WTC11 (cell line): ENCODE measurements around the gene CHPF2. TPM values are rescaled to one million over a fixed set of nuclear protein-coding genes. Genes with fewer than 3 reads are reported as not detected.

Source experiments
- ATAC-seq: fragments of 200-7000 bp; cut with Tn5 transposase; 2 replicates; pipeline ENCODE4 v1.10.0; 2021; ENCODE audit warnings: mild to moderate bottlenecking, moderate library complexity
- CTCF ChIA-PET: fragments of 300-600 bp; sonication (Branson Sonifier 250); formaldehyde crosslinking; loops from one replicate; lab custom pipeline; 2021; ENCODE audit warnings: antibody characterized with exemption; lab: Charles Lee
- POLR2A ChIA-PET: fragments of 350-600 bp; sonication (Branson Sonifier 250); formaldehyde crosslinking; loops from one replicate; lab custom pipeline; 2021; ENCODE audit warnings: antibody characterized with exemption; lab: Charles Lee
- DNase-seq: peaks from one replicate; pipeline ENCODE4 v3.0.0; 2021; ENCODE audit warnings: low spot score
- H3K27ac Mint-ChIP-seq: 2 replicates; pipeline ENCODE4 v1.8.0; 2021; ENCODE audit warnings: mixed read lengths
- H3K27me3 Mint-ChIP-seq: 2 replicates; pipeline ENCODE4 v1.8.0; 2021; ENCODE audit warnings: low read depth, mild to moderate bottlenecking, moderate library complexity, mixed read lengths
- H3K36me3 Mint-ChIP-seq: 2 replicates; pipeline ENCODE4 v1.8.0; 2021; ENCODE audit warnings: mixed read lengths
- H3K4me1 Mint-ChIP-seq: 2 replicates; pipeline ENCODE4 v1.8.0; 2022; ENCODE audit warnings: mixed read lengths
- H3K4me3 Mint-ChIP-seq: 2 replicates; pipeline ENCODE4 v1.8.0; 2021; ENCODE audit warnings: mild to moderate bottlenecking, moderate library complexity, mixed read lengths
- H3K9me3 Mint-ChIP-seq: 2 replicates; pipeline ENCODE4 v1.8.0; 2021; ENCODE audit warnings: mixed read lengths
- FOXK1 ChIP-seq: sonication (generic); formaldehyde crosslinking; IDR thresholded peaks from 2 replicates; pipeline ENCODE4 v1.8.0; 2022; ENCODE audit warnings: mild to moderate bottlenecking, moderate library complexity, missing genetic modification reagents
- NFYB ChIP-seq: sonication (generic); formaldehyde crosslinking; conservative IDR thresholded peaks from 2 replicates; pipeline ENCODE4 v1.8.0; 2022; ENCODE audit warnings: low read depth, missing genetic modification reagents
- RELA ChIP-seq: sonication (generic); formaldehyde crosslinking; IDR thresholded peaks from 2 replicates; pipeline ENCODE4 v1.8.1; 2022; ENCODE audit warnings: missing genetic modification reagents, mild to moderate bottlenecking, borderline replicate concordance
- SMAD4 ChIP-seq: sonication (generic); formaldehyde crosslinking; IDR thresholded peaks from 2 replicates; pipeline ENCODE4 v1.8.0; 2022; ENCODE audit warnings: mild to moderate bottlenecking, missing genetic modification reagents
- ZNF317 ChIP-seq: sonication (generic); formaldehyde crosslinking; IDR thresholded peaks from 2 replicates; pipeline ENCODE4 v1.8.1; 2023; ENCODE audit warnings: low read depth, mild to moderate bottlenecking, moderate library complexity, missing genetic modification reagents, borderline replicate concordance
- total RNA-seq: library from RNA; stranded (reverse); gene quantifications from 3 replicates; pipeline ENCODE4 v1.2.3, GENCODE V29; 2021
- TF ChIP-seq, protein P1 (sequence below): sonication (generic); formaldehyde crosslinking; IDR thresholded peaks from 2 replicates; pipeline ENCODE4 v1.8.0; 2022; ENCODE audit warnings: mild to moderate bottlenecking, missing genetic modification reagents
- TF ChIP-seq, protein P2 (sequence below): sonication (generic); formaldehyde crosslinking; IDR thresholded peaks from 2 replicates; pipeline ENCODE4 v1.8.1; 2022; ENCODE audit warnings: missing genetic modification reagents, borderline replicate concordance
- TF ChIP-seq, protein P3 (sequence below): fragments of 250-450 bp; sonication (Bioruptor Pico); conservative IDR thresholded peaks from 2 replicates; pipeline ENCODE4 v1.9.0; 2021; ENCODE audit warnings: mild to moderate bottlenecking
- TF ChIP-seq, protein P4 (sequence below): sonication (generic); formaldehyde crosslinking; IDR thresholded peaks from 2 replicates; pipeline ENCODE4 v1.8.0; 2022; ENCODE audit warnings: mild to moderate bottlenecking, missing genetic modification reagents
- TF ChIP-seq, protein P5 (sequence below): sonication (generic); formaldehyde crosslinking; IDR thresholded peaks from 2 replicates; pipeline ENCODE4 v1.8.1; 2023; ENCODE audit warnings: mild to moderate bottlenecking, missing genetic modification reagents, borderline replicate concordance
- TF ChIP-seq, protein P6 (sequence below): sonication (generic); formaldehyde crosslinking; conservative IDR thresholded peaks from 2 replicates; pipeline ENCODE4 v1.8.1; 2023; ENCODE audit warnings: mild to moderate bottlenecking, low read depth, missing genetic modification reagents, moderate library complexity

Gene CHPF2
- total RNA-seq, 1 experiment from 2014 or later = 30.7 TPM

DNA sequence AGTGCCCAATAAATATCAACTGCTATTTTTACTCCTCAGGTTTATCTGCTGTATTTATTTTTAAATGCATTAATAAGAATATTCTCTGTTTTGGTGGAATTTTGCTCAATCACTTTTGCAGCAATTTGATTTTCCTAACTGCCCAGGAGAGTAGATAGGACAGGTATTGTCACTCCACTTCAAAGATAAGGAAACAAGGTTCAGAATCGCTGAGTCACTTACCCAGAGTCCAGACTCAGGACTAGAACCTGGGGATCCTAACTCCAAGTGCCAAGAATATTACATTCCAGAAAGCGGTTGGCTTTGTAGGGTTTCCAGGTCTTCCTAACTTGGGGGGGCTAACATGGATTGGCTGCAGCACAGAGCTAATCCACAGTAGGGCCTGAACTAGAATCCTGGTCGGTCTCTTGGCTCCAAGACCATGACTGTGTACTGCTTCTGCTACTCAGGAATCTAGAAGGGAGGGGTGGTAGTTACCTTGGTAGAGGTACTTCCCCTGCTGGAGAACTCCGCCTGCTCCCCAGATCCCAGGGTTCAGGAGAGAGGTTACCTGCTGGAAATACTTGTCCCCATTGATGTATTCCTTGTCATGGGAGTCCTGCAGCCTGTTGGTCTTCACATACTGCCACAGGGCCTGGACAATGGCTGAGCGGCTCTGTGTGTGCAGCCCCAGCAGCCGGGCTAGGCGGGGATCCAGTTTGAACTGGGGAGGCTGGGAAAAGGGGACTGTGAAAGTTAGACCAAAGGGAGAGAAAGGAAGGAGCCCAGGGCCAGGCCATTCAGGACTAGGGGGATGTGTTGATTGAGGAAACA is 8.9 kb downstream of the CHPF2 start:
- TF ChIP-seq, protein P1, sequence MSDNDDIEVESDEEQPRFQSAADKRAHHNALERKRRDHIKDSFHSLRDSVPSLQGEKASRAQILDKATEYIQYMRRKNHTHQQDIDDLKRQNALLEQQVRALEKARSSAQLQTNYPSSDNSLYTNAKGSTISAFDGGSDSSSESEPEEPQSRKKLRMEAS (CRISPR knock-in tag) = no peak
- TF ChIP-seq, protein P2, sequence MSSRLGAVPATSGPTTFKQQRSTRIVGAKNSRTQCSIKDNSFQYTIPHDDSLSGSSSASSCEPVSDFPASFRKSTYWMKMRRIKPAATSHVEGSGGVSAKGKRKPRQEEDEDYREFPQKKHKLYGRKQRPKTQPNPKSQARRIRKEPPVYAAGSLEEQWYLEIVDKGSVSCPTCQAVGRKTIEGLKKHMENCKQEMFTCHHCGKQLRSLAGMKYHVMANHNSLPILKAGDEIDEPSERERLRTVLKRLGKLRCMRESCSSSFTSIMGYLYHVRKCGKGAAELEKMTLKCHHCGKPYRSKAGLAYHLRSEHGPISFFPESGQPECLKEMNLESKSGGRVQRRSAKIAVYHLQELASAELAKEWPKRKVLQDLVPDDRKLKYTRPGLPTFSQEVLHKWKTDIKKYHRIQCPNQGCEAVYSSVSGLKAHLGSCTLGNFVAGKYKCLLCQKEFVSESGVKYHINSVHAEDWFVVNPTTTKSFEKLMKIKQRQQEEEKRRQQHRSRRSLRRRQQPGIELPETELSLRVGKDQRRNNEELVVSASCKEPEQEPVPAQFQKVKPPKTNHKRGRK (CRISPR knock-in tag) = no peak
- TF ChIP-seq, protein P3, sequence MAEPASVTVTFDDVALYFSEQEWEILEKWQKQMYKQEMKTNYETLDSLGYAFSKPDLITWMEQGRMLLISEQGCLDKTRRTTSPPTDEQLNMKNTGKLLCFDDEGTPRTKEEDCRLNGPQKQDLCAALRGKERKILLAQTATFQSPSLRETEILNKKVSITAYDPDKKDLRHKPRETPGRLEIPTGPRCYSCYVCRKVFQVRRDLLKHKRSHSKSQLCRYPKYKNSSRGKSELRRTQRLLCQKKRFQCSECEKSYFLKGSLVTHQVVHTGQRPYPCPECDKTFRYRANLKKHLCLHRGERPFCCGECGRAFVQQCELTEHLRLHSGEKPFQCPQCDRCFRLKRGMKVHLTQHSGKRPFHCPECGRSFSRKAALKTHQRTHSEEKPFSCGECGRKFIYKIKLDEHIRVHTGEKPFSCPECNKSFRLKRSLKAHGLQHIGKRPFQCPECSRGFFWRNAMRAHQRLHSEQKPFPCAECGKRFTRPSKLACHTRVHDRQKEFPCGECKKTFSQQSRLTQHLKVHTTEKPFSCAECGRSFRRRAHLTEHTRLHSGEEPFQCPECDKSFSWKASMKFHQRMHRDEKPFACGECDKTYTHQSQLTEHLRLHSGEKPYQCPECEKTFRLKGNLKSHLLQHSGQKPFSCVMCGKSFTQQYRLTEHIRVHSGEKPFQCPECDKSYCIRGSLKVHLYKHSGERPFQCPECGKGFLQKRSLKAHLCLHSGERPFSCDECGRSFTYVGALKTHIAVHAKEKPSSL = no peak
- TF ChIP-seq RELA (CRISPR knock-in tag) (no peak), FOXK1 (CRISPR knock-in tag) (no peak), SMAD4 (CRISPR knock-in tag) (no peak), ZNF317 (CRISPR knock-in tag) (no peak), NFYB (no peak)
- TF ChIP-seq, protein P4, sequence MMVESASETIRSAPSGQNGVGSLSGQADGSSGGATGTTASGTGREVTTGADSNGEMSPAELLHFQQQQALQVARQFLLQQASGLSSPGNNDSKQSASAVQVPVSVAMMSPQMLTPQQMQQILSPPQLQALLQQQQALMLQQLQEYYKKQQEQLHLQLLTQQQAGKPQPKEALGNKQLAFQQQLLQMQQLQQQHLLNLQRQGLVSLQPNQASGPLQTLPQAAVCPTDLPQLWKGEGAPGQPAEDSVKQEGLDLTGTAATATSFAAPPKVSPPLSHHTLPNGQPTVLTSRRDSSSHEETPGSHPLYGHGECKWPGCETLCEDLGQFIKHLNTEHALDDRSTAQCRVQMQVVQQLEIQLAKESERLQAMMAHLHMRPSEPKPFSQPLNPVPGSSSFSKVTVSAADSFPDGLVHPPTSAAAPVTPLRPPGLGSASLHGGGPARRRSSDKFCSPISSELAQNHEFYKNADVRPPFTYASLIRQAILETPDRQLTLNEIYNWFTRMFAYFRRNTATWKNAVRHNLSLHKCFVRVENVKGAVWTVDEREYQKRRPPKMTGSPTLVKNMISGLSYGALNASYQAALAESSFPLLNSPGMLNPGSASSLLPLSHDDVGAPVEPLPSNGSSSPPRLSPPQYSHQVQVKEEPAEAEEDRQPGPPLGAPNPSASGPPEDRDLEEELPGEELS (CRISPR knock-in tag) = no peak
- TF ChIP-seq, protein P5, sequence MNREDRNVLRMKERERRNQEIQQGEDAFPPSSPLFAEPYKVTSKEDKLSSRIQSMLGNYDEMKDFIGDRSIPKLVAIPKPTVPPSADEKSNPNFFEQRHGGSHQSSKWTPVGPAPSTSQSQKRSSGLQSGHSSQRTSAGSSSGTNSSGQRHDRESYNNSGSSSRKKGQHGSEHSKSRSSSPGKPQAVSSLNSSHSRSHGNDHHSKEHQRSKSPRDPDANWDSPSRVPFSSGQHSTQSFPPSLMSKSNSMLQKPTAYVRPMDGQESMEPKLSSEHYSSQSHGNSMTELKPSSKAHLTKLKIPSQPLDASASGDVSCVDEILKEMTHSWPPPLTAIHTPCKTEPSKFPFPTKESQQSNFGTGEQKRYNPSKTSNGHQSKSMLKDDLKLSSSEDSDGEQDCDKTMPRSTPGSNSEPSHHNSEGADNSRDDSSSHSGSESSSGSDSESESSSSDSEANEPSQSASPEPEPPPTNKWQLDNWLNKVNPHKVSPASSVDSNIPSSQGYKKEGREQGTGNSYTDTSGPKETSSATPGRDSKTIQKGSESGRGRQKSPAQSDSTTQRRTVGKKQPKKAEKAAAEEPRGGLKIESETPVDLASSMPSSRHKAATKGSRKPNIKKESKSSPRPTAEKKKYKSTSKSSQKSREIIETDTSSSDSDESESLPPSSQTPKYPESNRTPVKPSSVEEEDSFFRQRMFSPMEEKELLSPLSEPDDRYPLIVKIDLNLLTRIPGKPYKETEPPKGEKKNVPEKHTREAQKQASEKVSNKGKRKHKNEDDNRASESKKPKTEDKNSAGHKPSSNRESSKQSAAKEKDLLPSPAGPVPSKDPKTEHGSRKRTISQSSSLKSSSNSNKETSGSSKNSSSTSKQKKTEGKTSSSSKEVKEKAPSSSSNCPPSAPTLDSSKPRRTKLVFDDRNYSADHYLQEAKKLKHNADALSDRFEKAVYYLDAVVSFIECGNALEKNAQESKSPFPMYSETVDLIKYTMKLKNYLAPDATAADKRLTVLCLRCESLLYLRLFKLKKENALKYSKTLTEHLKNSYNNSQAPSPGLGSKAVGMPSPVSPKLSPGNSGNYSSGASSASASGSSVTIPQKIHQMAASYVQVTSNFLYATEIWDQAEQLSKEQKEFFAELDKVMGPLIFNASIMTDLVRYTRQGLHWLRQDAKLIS (CRISPR knock-in tag) = no peak
- TF ChIP-seq, protein P6, sequence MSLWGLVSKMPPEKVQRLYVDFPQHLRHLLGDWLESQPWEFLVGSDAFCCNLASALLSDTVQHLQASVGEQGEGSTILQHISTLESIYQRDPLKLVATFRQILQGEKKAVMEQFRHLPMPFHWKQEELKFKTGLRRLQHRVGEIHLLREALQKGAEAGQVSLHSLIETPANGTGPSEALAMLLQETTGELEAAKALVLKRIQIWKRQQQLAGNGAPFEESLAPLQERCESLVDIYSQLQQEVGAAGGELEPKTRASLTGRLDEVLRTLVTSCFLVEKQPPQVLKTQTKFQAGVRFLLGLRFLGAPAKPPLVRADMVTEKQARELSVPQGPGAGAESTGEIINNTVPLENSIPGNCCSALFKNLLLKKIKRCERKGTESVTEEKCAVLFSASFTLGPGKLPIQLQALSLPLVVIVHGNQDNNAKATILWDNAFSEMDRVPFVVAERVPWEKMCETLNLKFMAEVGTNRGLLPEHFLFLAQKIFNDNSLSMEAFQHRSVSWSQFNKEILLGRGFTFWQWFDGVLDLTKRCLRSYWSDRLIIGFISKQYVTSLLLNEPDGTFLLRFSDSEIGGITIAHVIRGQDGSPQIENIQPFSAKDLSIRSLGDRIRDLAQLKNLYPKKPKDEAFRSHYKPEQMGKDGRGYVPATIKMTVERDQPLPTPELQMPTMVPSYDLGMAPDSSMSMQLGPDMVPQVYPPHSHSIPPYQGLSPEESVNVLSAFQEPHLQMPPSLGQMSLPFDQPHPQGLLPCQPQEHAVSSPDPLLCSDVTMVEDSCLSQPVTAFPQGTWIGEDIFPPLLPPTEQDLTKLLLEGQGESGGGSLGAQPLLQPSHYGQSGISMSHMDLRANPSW = no peak
- Mint-ChIP-seq H3K9me3 (no peaks in the 10 kb centered on the region), H3K4me1 (peaks cover 23% of the 10 kb centered on the region), H3K4me3 (no peak overlapping the region), H3K27me3 (peaks cover 13% of the 10 kb centered on the region), H3K36me3 (peaks cover 9% of the 10 kb centered on the region; the same call in 1 of the 2 replicates), H3K27ac (peak overlapping the region; percentile 49; the same call in 1 of the 2 replicates)
- ATAC-seq = no peak
- ChIA-PET POLR2A (no interaction called here), CTCF (interaction anchor here (1.0 kb wide), 1 partner anchor 71 kb away, joined by 3 read pairs; no protein-coding TSS in a partner anchor)
- DNase-seq = no peak
